ENCODE measurements around the gene GPI.

The GPI gene

GRCh38 chr19:34319785-34320184 lies 45.2 kb upstream of the GPI start:
- TF ChIP-seq TCF4 (CRISPR knock-in tag; IDR thresholded peaks at IDR 0.05; ENCODE audit: borderline replicate concordance) (no peak), CSDC2 (CRISPR knock-in tag; IDR thresholded peaks at IDR 0.05) (no peak), ESRRG (CRISPR knock-in tag; IDR thresholded peaks at IDR 0.05) (no peak), SNAI2 (CRISPR knock-in tag; IDR thresholded peaks at IDR 0.05) (no peak), ZNF565 (CRISPR knock-in tag; conservative IDR thresholded peaks at IDR 0.05; ENCODE audit: low read depth) (no peak), CSRNP3 (CRISPR knock-in tag; IDR thresholded peaks at IDR 0.05) (no peak), ZNF8 (CRISPR knock-in tag; IDR thresholded peaks at IDR 0.05) (no peak), PPARA (CRISPR knock-in tag; IDR thresholded peaks at IDR 0.05; ENCODE audit: borderline replicate concordance) (no peak), GLIS3 (CRISPR knock-in tag; IDR thresholded peaks at IDR 0.05) (no peak), ZNF70 (CRISPR knock-in tag; IDR thresholded peaks at IDR 0.05) (no peak), ZFP3 (CRISPR knock-in tag; IDR thresholded peaks at IDR 0.05) (no peak), ARNTL (CRISPR knock-in tag; IDR thresholded peaks at IDR 0.05; ENCODE audit: borderline replicate concordance, low read depth) (no peak)
- TF ChIP-seq, protein P1, sequence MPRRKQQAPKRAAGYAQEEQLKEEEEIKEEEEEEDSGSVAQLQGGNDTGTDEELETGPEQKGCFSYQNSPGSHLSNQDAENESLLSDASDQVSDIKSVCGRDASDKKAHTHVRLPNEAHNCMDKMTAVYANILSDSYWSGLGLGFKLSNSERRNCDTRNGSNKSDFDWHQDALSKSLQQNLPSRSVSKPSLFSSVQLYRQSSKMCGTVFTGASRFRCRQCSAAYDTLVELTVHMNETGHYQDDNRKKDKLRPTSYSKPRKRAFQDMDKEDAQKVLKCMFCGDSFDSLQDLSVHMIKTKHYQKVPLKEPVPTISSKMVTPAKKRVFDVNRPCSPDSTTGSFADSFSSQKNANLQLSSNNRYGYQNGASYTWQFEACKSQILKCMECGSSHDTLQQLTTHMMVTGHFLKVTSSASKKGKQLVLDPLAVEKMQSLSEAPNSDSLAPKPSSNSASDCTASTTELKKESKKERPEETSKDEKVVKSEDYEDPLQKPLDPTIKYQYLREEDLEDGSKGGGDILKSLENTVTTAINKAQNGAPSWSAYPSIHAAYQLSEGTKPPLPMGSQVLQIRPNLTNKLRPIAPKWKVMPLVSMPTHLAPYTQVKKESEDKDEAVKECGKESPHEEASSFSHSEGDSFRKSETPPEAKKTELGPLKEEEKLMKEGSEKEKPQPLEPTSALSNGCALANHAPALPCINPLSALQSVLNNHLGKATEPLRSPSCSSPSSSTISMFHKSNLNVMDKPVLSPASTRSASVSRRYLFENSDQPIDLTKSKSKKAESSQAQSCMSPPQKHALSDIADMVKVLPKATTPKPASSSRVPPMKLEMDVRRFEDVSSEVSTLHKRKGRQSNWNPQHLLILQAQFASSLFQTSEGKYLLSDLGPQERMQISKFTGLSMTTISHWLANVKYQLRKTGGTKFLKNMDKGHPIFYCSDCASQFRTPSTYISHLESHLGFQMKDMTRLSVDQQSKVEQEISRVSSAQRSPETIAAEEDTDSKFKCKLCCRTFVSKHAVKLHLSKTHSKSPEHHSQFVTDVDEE (CRISPR knock-in tag; IDR thresholded peaks at IDR 0.05) = no peak
- ATAC-seq = no peak

DNA sequence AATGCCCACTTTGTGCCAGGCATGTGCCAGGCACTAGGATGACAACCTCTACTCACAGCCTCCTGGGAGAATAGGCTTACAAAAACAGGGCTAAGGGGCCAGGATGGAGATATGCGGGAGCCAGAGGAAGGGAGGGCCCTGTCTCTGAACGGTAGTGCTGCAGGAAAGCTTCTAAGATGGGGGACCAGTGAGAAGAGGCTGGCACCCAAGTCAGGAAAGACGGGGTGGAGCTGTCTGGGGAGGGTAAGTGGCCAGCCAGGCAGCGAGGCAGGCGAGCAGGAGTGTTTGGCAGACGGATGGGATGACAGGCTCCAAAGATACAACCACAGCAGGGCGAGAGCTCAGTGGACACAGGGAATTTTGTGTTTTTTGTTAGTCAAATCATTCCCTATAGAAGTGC lies 44.7 kb upstream of the GPI start:
- no peak for ATAC-seq
- TF ChIP-seq SNAI2 (CRISPR knock-in tag; IDR thresholded peaks at IDR 0.05) (no peak), ZNF8 (CRISPR knock-in tag; IDR thresholded peaks at IDR 0.05) (no peak), GLIS3 (CRISPR knock-in tag; IDR thresholded peaks at IDR 0.05) (no peak), ZFP30 (CRISPR knock-in tag; IDR thresholded peaks at IDR 0.05) (no peak), PPARA (CRISPR knock-in tag; IDR thresholded peaks at IDR 0.05; ENCODE audit: borderline replicate concordance) (no peak)
- TF ChIP-seq, protein P1 (CRISPR knock-in tag; IDR thresholded peaks at IDR 0.05) = no peak
- TF ChIP-seq, protein P2, sequence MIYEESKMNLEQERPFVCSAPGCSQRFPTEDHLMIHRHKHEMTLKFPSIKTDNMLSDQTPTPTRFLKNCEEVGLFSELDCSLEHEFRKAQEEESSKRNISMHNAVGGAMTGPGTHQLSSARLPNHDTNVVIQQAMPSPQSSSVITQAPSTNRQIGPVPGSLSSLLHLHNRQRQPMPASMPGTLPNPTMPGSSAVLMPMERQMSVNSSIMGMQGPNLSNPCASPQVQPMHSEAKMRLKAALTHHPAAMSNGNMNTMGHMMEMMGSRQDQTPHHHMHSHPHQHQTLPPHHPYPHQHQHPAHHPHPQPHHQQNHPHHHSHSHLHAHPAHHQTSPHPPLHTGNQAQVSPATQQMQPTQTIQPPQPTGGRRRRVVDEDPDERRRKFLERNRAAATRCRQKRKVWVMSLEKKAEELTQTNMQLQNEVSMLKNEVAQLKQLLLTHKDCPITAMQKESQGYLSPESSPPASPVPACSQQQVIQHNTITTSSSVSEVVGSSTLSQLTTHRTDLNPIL (CRISPR knock-in tag; IDR thresholded peaks at IDR 0.05; ENCODE audit: low read depth) = no peak

- ATAC-seq = no peak
- no peak for TF ChIP-seq OSR1 (CRISPR knock-in tag; IDR thresholded peaks at IDR 0.05)
- no peak for TF ChIP-seq POU6F1 (CRISPR knock-in tag; IDR thresholded peaks at IDR 0.05; ENCODE audit: borderline replicate concordance, low read depth)
- TF ChIP-seq ZFP3 (CRISPR knock-in tag; IDR thresholded peaks at IDR 0.05) = no peak
- no peak for TF ChIP-seq ZNF70 (CRISPR knock-in tag; IDR thresholded peaks at IDR 0.05)
- TF ChIP-seq TOX (CRISPR knock-in tag; IDR thresholded peaks at IDR 0.05; ENCODE audit: borderline replicate concordance) = no peak
- TF ChIP-seq BACH2 (CRISPR knock-in tag; IDR thresholded peaks at IDR 0.05; ENCODE audit: borderline replicate concordance) = no peak
- no peak for TF ChIP-seq CSDC2 (CRISPR knock-in tag; IDR thresholded peaks at IDR 0.05)
- TF ChIP-seq ZC3H10 (CRISPR knock-in tag; IDR thresholded peaks at IDR 0.05) = no peak
These were observed 43.3 kb upstream of the GPI start for GRCh38 chr19:34321735-34322134.

Measured in SK-N-SH treated with all-trans-retinoic acid at 6 μM for 48 hours (cell line).